HFF-Myc (cell line): ENCODE results near the gene CATSPERZ.

ENCODE experiments used
- DNase-seq: peaks from one replicate; pipeline ENCODE4 v3.0.0-alpha.2; 2011; ENCODE audit warnings: low read depth; ENCODE audit errors: extremely low read depth
- H3K4me3 ChIP-seq: replicated peaks from 2 replicates; pipeline ENCODE4 v1.5.1; 2011; ENCODE audit warnings: low read depth, mild to moderate bottlenecking, control low read depth, low read length
- CTCF ChIP-seq: IDR thresholded peaks from 2 replicates; pipeline ENCODE4 v1.5.1; 2012; ENCODE audit warnings: mild to moderate bottlenecking, low read depth, low read length, control low read depth; ENCODE audit errors: missing control alignments

CATSPERZ gene

GRCh38 chr11:64299847-64300648 lies at the start of gene CATSPERZ:
Gene CATSPERZ (plus strand): TSS chr11:64300358. CDS start chr11:64300411, 53 bp downstream.
- 0 out of 2 replicates have a peak within 1 kb of the TSS, but pooled peaks have one; percentile 3 for H3K4me3 ChIP-seq
- no peak for TF ChIP-seq CTCF
- no peak for DNase-seq

GRCh38 chr11:64250415-64251015 lies 49.6 kb upstream of the CATSPERZ start:
- peak overlapping the region; percentile 49 for H3K4me3 ChIP-seq
- no peak for DNase-seq
- no peak for TF ChIP-seq CTCF

GRCh38 chr11:64251016-64251752 lies 49.0 kb upstream of the CATSPERZ start, which contains the start of gene PLCB3:
Gene PLCB3 (plus strand): TSS chr11:64251530. CDS start chr11:64251650, 120 bp downstream.
- H3K4me3 ChIP-seq = peak within 1 kb of the TSS; percentile 84
- no peak for DNase-seq
- TF ChIP-seq CTCF = peak; percentile 52

GRCh38 chr11:64251753-64252002 lies 48.5 kb upstream of the CATSPERZ start:
- TF ChIP-seq CTCF = no peak
- H3K4me3 ChIP-seq = peak overlapping the region; percentile 84
- no peak for DNase-seq

GRCh38 chr11:64252003-64252872 lies 47.9 kb upstream of the CATSPERZ start:
- DNase-seq = no peak
- H3K4me3 ChIP-seq = peak overlapping the region; percentile 84

More at GRCh38 chr11:64252003-64252872, 47.9 kb upstream of the CATSPERZ start:
- TF ChIP-seq CTCF = peak; percentile 58
